Skin of body (tissue), 2 donors: Measurements from ENCODE around the gene RBMS1. TPM values are rescaled to one million over a fixed set of nuclear protein-coding genes. Genes with fewer than 3 reads are reported as not detected.
"Not testable (repeated sequence)": the region's sequence is repeated elsewhere in the genome, so short reads cannot be mapped to it uniquely, and the experiment has no call there.

Source experiments
- DNase-seq: peaks from one replicate; lab custom pipeline; 2025; lab: John Stamatoyannopoulos, UW
- total RNA-seq: library from RNA; depleted of rRNA; stranded (reverse); fragments of >200 nt; gene quantifications from one replicate; pipeline ENCODE4 v1.2.3, GENCODE V29; 2014

The RBMS1 gene
- total RNA-seq, 1 donor from 2014 or later = 112 TPM

GRCh38 chr2:160434254-160434948 is 59.2 kb downstream of the RBMS1 start:
- no peak for DNase-seq

GRCh38 chr2:160433466-160434140 is 60.0 kb downstream of the RBMS1 start:
- no peak for DNase-seq

- no peak for DNase-seq
Measured at GRCh38 chr2:160432633-160433032, 61.0 kb downstream of the RBMS1 start.

- DNase-seq = no peak
Measured at GRCh38 chr2:160431441-160431840, 62.2 kb downstream of the RBMS1 start.

- DNase-seq = no peak
Measured at GRCh38 chr2:160430001-160430344, 63.6 kb downstream of the RBMS1 start.

GRCh38 chr2:160429248-160430000 is 64.2 kb downstream of the RBMS1 start:
- peak; percentile 28 for DNase-seq

- DNase-seq = no peak
Measured at GRCh38 chr2:160428405-160428763, 65.2 kb downstream of the RBMS1 start.

- DNase-seq = peak; percentile 81
Measured at GRCh38 chr2:160427629-160428404, 65.8 kb downstream of the RBMS1 start.

- no peak for DNase-seq
Measured at GRCh38 chr2:160426604-160427003, 67.0 kb downstream of the RBMS1 start.

- no peak for DNase-seq
Measured at GRCh38 chr2:160425434-160426151, 68.0 kb downstream of the RBMS1 start.

GRCh38 chr2:160423126-160423525 is 70.5 kb downstream of the RBMS1 start:
- peak; percentile 68 for DNase-seq

- DNase-seq = not testable (repeated sequence)
Measured at GRCh38 chr2:160421646-160422501, 71.7 kb downstream of the RBMS1 start.

- DNase-seq = no peak
Measured at GRCh38 chr2:160420711-160421110, 72.9 kb downstream of the RBMS1 start.

- DNase-seq = peak; percentile 31
Measured at GRCh38 chr2:160419776-160420505, 73.7 kb downstream of the RBMS1 start.

- DNase-seq = no peak
Measured at GRCh38 chr2:160418853-160419252, 74.8 kb downstream of the RBMS1 start.

GRCh38 chr2:160418398-160418765 is 75.2 kb downstream of the RBMS1 start:
- no peak for DNase-seq

GRCh38 chr2:160417745-160418397 is 75.7 kb downstream of the RBMS1 start:
- no peak for DNase-seq

- no peak for DNase-seq
Measured at GRCh38 chr2:160415991-160416390, 77.6 kb downstream of the RBMS1 start.

GRCh38 chr2:160411955-160412354 is 81.7 kb downstream of the RBMS1 start:
- no peak for DNase-seq
